Measurements from ENCODE around the gene OR4C45.

Gene OR4C45

GRCh38 chr11:50080256-50080655 lies 47.6 kb downstream of the OR4C45 start:
- H3K27ac ChIP-seq = no peak overlapping the region
- TF ChIP-seq CTCF (conservative IDR thresholded peaks at IDR 0.05) = no peak
